Gastrocnemius medialis (tissue), 4 donors: ENCODE data around the gene ZNF423. TPM values are rescaled to one million over a fixed set of nuclear protein-coding genes. Genes with fewer than 3 reads are reported as not detected.
A peak's percentile ranks its signal among the peaks of the same experiment; 100 is the strongest.

ENCODE experiments used
- ATAC-seq, 2 donors: fragments of 150-250 bp; one replicate each; pipeline ENCODE4 v1.9.1; 2016
- DNase-seq, 2 donors: peaks; one replicate each; pipeline ENCODE4 v3.0.0-alpha.2; 2019
- H3K27ac ChIP-seq, 4 donors: fragments of 200-600 bp; sonication (generic); 1 replicate in 1 of 4; 2 replicates in 3 of 4; pipeline ENCODE4 v1.5.1; 2016 to 2018; ENCODE audit warnings: mild to moderate bottlenecking in 2 of 4, moderate library complexity in 1 of 4
- H3K27me3 ChIP-seq, 3 donors: fragments of 200-600 bp; sonication (generic) in 2 of 3; 1 replicate in 1 of 3; 2 replicates in 2 of 3; pipeline versions ENCODE4 v1.5.1 to v1.6.0; 2016 to 2019; ENCODE audit warnings: mild to moderate bottlenecking in 1 of 3, moderate library complexity in 1 of 3
- H3K36me3 ChIP-seq, 2 donors: fragments of 200-600 bp; sonication (generic) in 1 of 2; one replicate each; pipeline ENCODE4 v1.5.1; 2017 to 2018
- H3K4me1 ChIP-seq, 2 donors: fragments of 200-600 bp; sonication (generic) in 1 of 2; one replicate each; pipeline ENCODE4 v1.5.1; 2016 to 2017; ENCODE audit warnings: mild to moderate bottlenecking in 2 of 2
- H3K4me3 ChIP-seq, 4 donors: fragments of 200-600 bp; sonication (generic) in 3 of 4; 1 replicate in 1 of 4; 2 replicates in 3 of 4; pipeline ENCODE4 v1.5.1; 2016 to 2019; ENCODE audit warnings: mild to moderate bottlenecking in 2 of 4
- H3K9me3 ChIP-seq, 3 donors: fragments of 200-600 bp; sonication (generic) in 2 of 3; 1 replicate in 1 of 3; 2 replicates in 2 of 3; pipeline ENCODE4 v1.5.1; 2016 to 2019
- POLR2A ChIP-seq, 2 donors: fragments of 450-650 bp; IDR thresholded peaks; one replicate each; pipeline ENCODE4 v1.6.1; 2017; ENCODE audit warnings: antibody characterized with exemption in 2 of 2, mild to moderate bottlenecking in 2 of 2, moderate library complexity in 2 of 2
- in situ Hi-C, 4 donors: fragments of 200-750 bp; cut with MboI; loops; one replicate each; pipeline versions ENCODE4 v1.15.0 to v1.8.0; 2017; ENCODE audit warnings: low sequenced_read_pairs in 4 of 4
- intact Hi-C: fragments of 100-400 bp; cut with DNase I; formaldehyde crosslinking; loops from one replicate; pipeline ENCODE4 v1.15.1; 2023; ENCODE audit warnings: low total_unique reads
- total RNA-seq, 4 donors: library from RNA; depleted of rRNA; stranded (reverse); fragments of >200 nt; gene quantifications; one replicate each; pipeline versions ENCODE4 v1.1.0 to v1.2.3, GENCODE V29; 2016
- TF ChIP-seq, protein P1 (sequence below), 5 experiments: fragments of 450-650 bp in 3 of 5; fragments of 200-600 bp in 2 of 5; sonication (generic) in 2 of 5; IDR thresholded peaks in 4 of 5; conservative IDR thresholded peaks in 1 of 5; 1 replicate in 4 of 5; 2 replicates in 1 of 5; pipeline ENCODE4 v1.5.1; 2016 to 2019; ENCODE audit warnings: antibody characterized with exemption in 5 of 5, mild to moderate bottlenecking in 3 of 5, moderate library complexity in 3 of 5

The ZNF423 gene
- total RNA-seq, 4 donors from 2014 or later, result 8.4 to 15.8 (median 12.5) TPM

- no peak for ATAC-seq
- in situ Hi-C loops, result loop anchor here (25.0 kb wide), 1 partner anchor 258 kb away; the partner anchor contains the start of gene ZNF423 (in 4 of the 4)
- Histone ChIP-seq H3K9me3 (no peaks in the 10 kb centered on the region), H3K36me3 (no peaks in the 10 kb centered on the region), H3K4me3 (no peak overlapping the region), H3K4me1 (peaks cover 9 to 10% of the 10 kb centered on the region in 2 donors), H3K27me3 (no peaks in the 10 kb centered on the region), H3K27ac (no peak overlapping the region)
- no peak for DNase-seq
- intact Hi-C loops, result no loop called here
- no peak for TF ChIP-seq POLR2A (IDR thresholded peaks at IDR 0.05)
- TF ChIP-seq, protein P1, sequence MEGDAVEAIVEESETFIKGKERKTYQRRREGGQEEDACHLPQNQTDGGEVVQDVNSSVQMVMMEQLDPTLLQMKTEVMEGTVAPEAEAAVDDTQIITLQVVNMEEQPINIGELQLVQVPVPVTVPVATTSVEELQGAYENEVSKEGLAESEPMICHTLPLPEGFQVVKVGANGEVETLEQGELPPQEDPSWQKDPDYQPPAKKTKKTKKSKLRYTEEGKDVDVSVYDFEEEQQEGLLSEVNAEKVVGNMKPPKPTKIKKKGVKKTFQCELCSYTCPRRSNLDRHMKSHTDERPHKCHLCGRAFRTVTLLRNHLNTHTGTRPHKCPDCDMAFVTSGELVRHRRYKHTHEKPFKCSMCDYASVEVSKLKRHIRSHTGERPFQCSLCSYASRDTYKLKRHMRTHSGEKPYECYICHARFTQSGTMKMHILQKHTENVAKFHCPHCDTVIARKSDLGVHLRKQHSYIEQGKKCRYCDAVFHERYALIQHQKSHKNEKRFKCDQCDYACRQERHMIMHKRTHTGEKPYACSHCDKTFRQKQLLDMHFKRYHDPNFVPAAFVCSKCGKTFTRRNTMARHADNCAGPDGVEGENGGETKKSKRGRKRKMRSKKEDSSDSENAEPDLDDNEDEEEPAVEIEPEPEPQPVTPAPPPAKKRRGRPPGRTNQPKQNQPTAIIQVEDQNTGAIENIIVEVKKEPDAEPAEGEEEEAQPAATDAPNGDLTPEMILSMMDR (IDR thresholded peaks at IDR 0.05 in 4 of 5, conservative IDR thresholded peaks at IDR 0.05 in 1 of 5), result no peak
These were observed 252.0 kb downstream of the ZNF423 start for GRCh38 chr16:49603956-49604355.

DNA sequence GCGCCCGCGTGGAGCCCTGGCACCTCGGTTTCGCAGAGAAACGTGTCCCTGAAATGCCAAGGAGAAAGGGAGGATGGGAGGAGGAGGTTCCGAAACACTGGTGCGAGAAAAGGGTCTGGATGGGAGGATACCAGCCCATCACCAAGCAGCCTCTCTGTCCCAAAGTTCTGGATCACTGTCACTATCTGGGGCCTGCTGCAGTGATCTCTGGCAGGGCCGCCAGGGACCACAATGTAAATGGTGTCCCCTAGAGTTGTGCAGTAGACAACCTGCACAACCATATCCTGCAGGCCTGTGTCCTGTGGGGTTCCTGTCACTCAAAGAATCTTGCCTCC, 253.0 kb downstream of the ZNF423 start:
- peak overlapping the region in 1 of 4 donors; percentile 37 for H3K27ac ChIP-seq
- TF ChIP-seq, protein P1 (IDR thresholded peaks at IDR 0.05 in 4 of 5, conservative IDR thresholded peaks at IDR 0.05 in 1 of 5), result no peak
- DNase-seq (no peak), ATAC-seq (no peak)
- peak overlapping the region in 2 of 4 donors; percentile 26 to 32 for H3K4me3 ChIP-seq
- H3K4me1 ChIP-seq, result peaks cover 5 to 9% of the 10 kb centered on the region in 2 donors
- intact Hi-C loops (no loop called here), in situ Hi-C loops (loop anchor here (25.0 kb wide), 1 partner anchor 259 kb away; the partner anchor contains the start of gene ZNF423 (in 4 of the 4))
- H3K9me3 ChIP-seq, result no peaks in the 10 kb centered on the region
- H3K36me3 ChIP-seq, result no peaks in the 10 kb centered on the region
- no peaks in the 10 kb centered on the region for H3K27me3 ChIP-seq

- ATAC-seq, result peak; percentile 68 to 74
These were observed 253.5 kb downstream of the ZNF423 start for GRCh38 chr16:49602201-49602975.

DNA sequence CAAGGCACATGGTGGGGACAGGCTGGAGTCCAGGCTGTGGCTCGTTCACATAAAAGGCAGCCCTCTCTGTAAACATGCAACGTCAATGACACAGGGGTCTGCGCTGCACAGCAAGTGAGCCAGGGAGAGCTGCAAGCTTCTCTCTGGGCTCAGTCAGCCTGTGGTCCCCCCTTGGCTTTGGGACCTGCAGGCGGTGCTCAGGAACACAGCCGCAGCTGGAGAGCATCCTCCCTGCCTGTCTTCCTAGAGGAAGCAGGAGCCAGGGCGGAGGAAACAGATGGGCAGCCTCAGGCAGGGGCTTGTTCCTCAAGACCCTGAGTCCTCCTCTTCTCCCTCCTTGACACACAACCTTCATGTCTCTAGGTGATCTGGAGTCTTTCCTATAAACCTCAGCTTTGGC, 254.3 kb downstream of the ZNF423 start:
- in situ Hi-C loops (loop anchor here (25.0 kb wide), 1 partner anchor 261 kb away; the partner anchor contains the start of gene ZNF423 (in 4 of the 4)), intact Hi-C loops (no loop called here)
- no peak for TF ChIP-seq POLR2A (IDR thresholded peaks at IDR 0.05)
- TF ChIP-seq, protein P1 (IDR thresholded peaks at IDR 0.05 in 4 of 5, conservative IDR thresholded peaks at IDR 0.05 in 1 of 5), result no peak
- Histone ChIP-seq H3K4me1 (peaks cover 15 to 17% of the 10 kb centered on the region in 2 donors), H3K9me3 (no peaks in the 10 kb centered on the region), H3K27me3 (no peaks in the 10 kb centered on the region), H3K36me3 (no peaks in the 10 kb centered on the region), H3K27ac (no peak overlapping the region), H3K4me3 (no peak overlapping the region)
- DNase-seq (no peak), ATAC-seq (no peak)

More at GRCh38 chr16:49602201-49602975, 253.5 kb downstream of the ZNF423 start:
- no peak for DNase-seq
- no peaks in the 10 kb centered on the region for H3K9me3 ChIP-seq
- peak overlapping the region in 1 of 4 donors; percentile 37 for H3K27ac ChIP-seq
- H3K4me1 ChIP-seq, result peaks cover 8 to 9% of the 10 kb centered on the region in 2 donors
- no peaks in the 10 kb centered on the region for H3K36me3 ChIP-seq
- peak overlapping the region in 2 of 4 donors; percentile 26 to 32 for H3K4me3 ChIP-seq
- no peaks in the 10 kb centered on the region for H3K27me3 ChIP-seq
- in situ Hi-C loops (loop anchor here (25.0 kb wide), 1 partner anchor 260 kb away; the partner anchor contains the start of gene ZNF423 (in 4 of the 4)), intact Hi-C loops (no loop called here)
- TF ChIP-seq POLR2A (IDR thresholded peaks at IDR 0.05), result no peak
- TF ChIP-seq, protein P1 (IDR thresholded peaks at IDR 0.05 in 4 of 5, conservative IDR thresholded peaks at IDR 0.05 in 1 of 5), result no peak
